HUDEP-2 (cell line): Measurements from ENCODE around the gene C15orf61.

Source experiments
- DNase-seq, 76 experiments: peaks; one replicate each; lab custom pipeline; 2025; ENCODE audit not compliant: unreplicated experiment in 76 of 76; lab: John Stamatoyannopoulos, UW

C15orf61 gene

GRCh38 chr15:67512933-67513714, 7.8 kb upstream of the C15orf61 start:
- DNase-seq = no peak

- DNase-seq = no peak
These were observed 5.8 kb upstream of the C15orf61 start for GRCh38 chr15:67515090-67515489.

GRCh38 chr15:67515557-67515956, 5.4 kb upstream of the C15orf61 start:
- no peak for DNase-seq

- DNase-seq = peak in 4 of 76 experiments; percentile 30 to 52 (median 46)
These were observed 456 bp upstream of the C15orf61 start for GRCh38 chr15:67520321-67521028.

- DNase-seq = peak in 5 of 76 experiments; percentile 15 to 73 (median 34)
These were observed 1.0 kb downstream of the C15orf61 start for GRCh38 chr15:67521783-67522568.

GRCh38 chr15:67523330-67523729, 2.4 kb downstream of the C15orf61 start:
- DNase-seq = no peak

- no peak for DNase-seq
These were observed 3.3 kb downstream of the C15orf61 start for GRCh38 chr15:67524235-67524634.

- no peak for DNase-seq
These were observed 7.6 kb downstream of the C15orf61 start for GRCh38 chr15:67528513-67528912.

- no peak for DNase-seq
These were observed 10.5 kb downstream of the C15orf61 start for GRCh38 chr15:67531379-67531914.

- DNase-seq = no peak
These were observed 12.9 kb downstream of the C15orf61 start for GRCh38 chr15:67533873-67534272.

GRCh38 chr15:67534360-67534759, 13.4 kb downstream of the C15orf61 start:
- no peak for DNase-seq

- no peak for DNase-seq
These were observed 16.8 kb downstream of the C15orf61 start for GRCh38 chr15:67537771-67538170.

- peak in 73 of 76 experiments; percentile 17 to 81 (median 61) for DNase-seq
These were observed 21.8 kb downstream of the C15orf61 start, which contains the start of gene MAP2K5 for GRCh38 chr15:67542420-67543347. TSS of gene MAP2K5 (plus strand) at chr15:67542703. CDS start at chr15:67543336, 633 bp downstream.

- peak in 1 of 76 experiments; percentile 36 for DNase-seq
These were observed 22.4 kb downstream of the C15orf61 start for GRCh38 chr15:67543348-67543718.

- no peak for DNase-seq
These were observed 23.5 kb downstream of the C15orf61 start for GRCh38 chr15:67544475-67544874.

- DNase-seq = no peak
These were observed 24.9 kb downstream of the C15orf61 start for GRCh38 chr15:67545864-67546263.

GRCh38 chr15:67547064-67547463, 26.1 kb downstream of the C15orf61 start:
- DNase-seq = no peak

- no peak for DNase-seq
These were observed 26.9 kb downstream of the C15orf61 start for GRCh38 chr15:67547836-67548235.

- no peak for DNase-seq
These were observed 27.4 kb downstream of the C15orf61 start for GRCh38 chr15:67548236-67548852.
